HFFc6 (cell line): Measurements from ENCODE around the gene UBL3. TPM values are rescaled to one million over a fixed set of nuclear protein-coding genes. Genes with fewer than 3 reads are reported as not detected.
A peak's percentile ranks its signal among the peaks of the same experiment; 100 is the strongest.

Experiments used
- DNase-seq: peaks from one replicate; pipeline ENCODE4 v3.0.0-alpha.2; 2018
- H3K27ac Mint-ChIP-seq: 2 replicates; pipeline ENCODE4 v1.8.0; 2020; ENCODE audit warnings: mild to moderate bottlenecking, mixed read lengths
- H3K27me3 Mint-ChIP-seq: 2 replicates; pipeline ENCODE4 v1.8.0; 2021; ENCODE audit warnings: mild to moderate bottlenecking, moderate library complexity, mixed read lengths; ENCODE audit not compliant: insufficient read depth
- H3K36me3 Mint-ChIP-seq: 2 replicates; pipeline ENCODE4 v1.8.0; 2021; ENCODE audit warnings: low read depth, mixed read lengths
- H3K4me1 Mint-ChIP-seq: 2 replicates; pipeline ENCODE4 v1.8.0; 2020; ENCODE audit warnings: low read depth, mixed read lengths
- H3K4me3 Mint-ChIP-seq: 2 replicates; pipeline ENCODE4 v1.8.0; 2020; ENCODE audit warnings: mild to moderate bottlenecking, moderate library complexity, mixed read lengths
- H3K9me3 Mint-ChIP-seq: 2 replicates; pipeline ENCODE4 v1.8.0; 2020; ENCODE audit warnings: mild to moderate bottlenecking, mixed read lengths
- total RNA-seq, 6 experiments: library from RNA; stranded (reverse); fragmentation: NEBNext Ultra II Directional; extraction: Animal tissue kit (Norgen Biotek cat#: 25700); gene quantifications; 2 replicates in 1 of 6; 3 replicates in 5 of 6; pipeline ENCODE4 v1.2.3, GENCODE V29; 2021
- TF ChIP-seq, protein P1 (sequence below): fragments of 200-600 bp; sonication (generic); IDR thresholded peaks from 2 replicates; pipeline ENCODE4 v1.5.0; 2021; ENCODE audit warnings: antibody characterized with exemption, mild to moderate bottlenecking

Gene UBL3
- total RNA-seq, 6 experiments from 2014 or later = 38.0 to 57.4 (median 44.6) TPM

DNA sequence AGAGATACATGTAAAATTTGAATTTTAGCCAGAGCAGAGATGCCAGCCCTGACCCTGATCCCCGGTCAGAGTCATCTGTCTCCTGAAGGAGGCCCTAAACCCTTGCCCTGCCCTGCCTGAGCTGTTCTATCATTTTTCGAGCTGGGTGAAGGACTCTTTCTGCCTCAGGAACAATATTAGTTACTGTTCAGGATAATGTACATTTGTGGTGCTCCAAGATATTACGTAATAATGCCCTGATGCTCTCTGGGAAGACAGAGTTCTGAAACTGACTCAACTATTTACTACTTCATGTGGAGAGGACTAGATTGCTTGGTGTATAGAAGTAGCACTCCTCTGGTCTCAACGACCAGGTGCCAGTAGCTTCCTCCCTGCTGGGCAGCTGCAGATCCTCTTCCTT is 37.9 kb upstream of the UBL3 start:
- no peaks in the 10 kb centered on the region; the same call in 1 of the 2 replicates for H3K27me3 Mint-ChIP-seq
- H3K4me1 Mint-ChIP-seq = peaks cover 17% of the 10 kb centered on the region
- H3K27ac Mint-ChIP-seq = no peak overlapping the region
- H3K4me3 Mint-ChIP-seq = no peak overlapping the region
- no peaks in the 10 kb centered on the region for H3K36me3 Mint-ChIP-seq
- TF ChIP-seq, protein P1, sequence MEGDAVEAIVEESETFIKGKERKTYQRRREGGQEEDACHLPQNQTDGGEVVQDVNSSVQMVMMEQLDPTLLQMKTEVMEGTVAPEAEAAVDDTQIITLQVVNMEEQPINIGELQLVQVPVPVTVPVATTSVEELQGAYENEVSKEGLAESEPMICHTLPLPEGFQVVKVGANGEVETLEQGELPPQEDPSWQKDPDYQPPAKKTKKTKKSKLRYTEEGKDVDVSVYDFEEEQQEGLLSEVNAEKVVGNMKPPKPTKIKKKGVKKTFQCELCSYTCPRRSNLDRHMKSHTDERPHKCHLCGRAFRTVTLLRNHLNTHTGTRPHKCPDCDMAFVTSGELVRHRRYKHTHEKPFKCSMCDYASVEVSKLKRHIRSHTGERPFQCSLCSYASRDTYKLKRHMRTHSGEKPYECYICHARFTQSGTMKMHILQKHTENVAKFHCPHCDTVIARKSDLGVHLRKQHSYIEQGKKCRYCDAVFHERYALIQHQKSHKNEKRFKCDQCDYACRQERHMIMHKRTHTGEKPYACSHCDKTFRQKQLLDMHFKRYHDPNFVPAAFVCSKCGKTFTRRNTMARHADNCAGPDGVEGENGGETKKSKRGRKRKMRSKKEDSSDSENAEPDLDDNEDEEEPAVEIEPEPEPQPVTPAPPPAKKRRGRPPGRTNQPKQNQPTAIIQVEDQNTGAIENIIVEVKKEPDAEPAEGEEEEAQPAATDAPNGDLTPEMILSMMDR = no peak
- peak; percentile 30 for DNase-seq
- H3K9me3 Mint-ChIP-seq = no peaks in the 10 kb centered on the region

DNA sequence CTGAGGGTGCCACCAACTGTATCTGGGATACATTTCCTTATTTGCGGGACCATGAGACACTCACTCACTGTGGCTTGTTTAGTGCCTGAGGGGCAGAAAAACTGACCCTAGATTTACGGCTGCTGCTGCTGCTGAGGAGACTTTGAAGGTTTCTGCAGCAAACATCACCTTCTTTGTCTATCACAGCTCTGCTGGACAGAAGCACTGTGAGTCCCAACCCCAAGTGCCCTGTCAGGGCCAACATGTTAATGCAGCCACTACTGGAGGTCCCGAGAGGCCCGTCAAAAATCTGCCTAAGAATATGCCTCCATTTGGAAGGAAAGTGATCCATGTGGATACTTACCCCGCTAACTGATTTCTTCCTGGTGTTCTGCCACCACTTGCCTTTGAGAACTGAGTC is 37.3 kb upstream of the UBL3 start:
- H3K9me3 Mint-ChIP-seq = no peaks in the 10 kb centered on the region
- no peak overlapping the region for H3K27ac Mint-ChIP-seq
- TF ChIP-seq, protein P1 = no peak
- no peaks in the 10 kb centered on the region; the same call in 1 of the 2 replicates for H3K27me3 Mint-ChIP-seq
- no peaks in the 10 kb centered on the region for H3K36me3 Mint-ChIP-seq
- peaks cover 16% of the 10 kb centered on the region for H3K4me1 Mint-ChIP-seq
- DNase-seq = no peak
- no peak overlapping the region for H3K4me3 Mint-ChIP-seq

DNA sequence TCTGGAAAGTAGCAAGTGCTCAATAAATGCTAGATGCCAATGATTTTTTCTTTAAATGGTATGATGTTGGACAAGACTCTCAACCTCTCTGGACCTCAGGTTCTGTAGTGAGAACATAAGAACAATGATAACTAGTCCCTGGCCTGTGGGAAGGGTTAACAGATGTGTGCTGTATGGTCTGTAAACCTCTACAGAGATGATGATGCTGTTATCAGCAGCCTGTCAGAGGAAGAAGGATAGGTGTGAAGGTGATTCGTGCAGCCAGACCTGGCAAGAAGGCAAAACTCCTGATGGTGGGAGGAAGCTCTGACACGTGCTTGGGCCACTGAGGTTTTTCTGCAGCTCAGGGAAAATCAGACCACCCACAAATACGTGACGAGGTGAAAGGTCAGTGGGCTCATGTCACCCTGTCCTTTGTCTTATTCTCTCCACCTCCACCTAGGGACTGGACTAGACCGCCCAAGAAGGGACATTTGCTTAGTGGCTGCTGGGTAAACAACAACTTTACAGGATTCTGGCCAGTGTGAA is 36.7 kb upstream of the UBL3 start:
- Mint-ChIP-seq H3K36me3 (no peaks in the 10 kb centered on the region), H3K4me3 (no peak overlapping the region), H3K27ac (no peak overlapping the region), H3K4me1 (peaks cover 16% of the 10 kb centered on the region), H3K9me3 (no peaks in the 10 kb centered on the region), H3K27me3 (no peaks in the 10 kb centered on the region; the same call in 1 of the 2 replicates)
- TF ChIP-seq, protein P1 = no peak
- DNase-seq = no peak

DNA sequence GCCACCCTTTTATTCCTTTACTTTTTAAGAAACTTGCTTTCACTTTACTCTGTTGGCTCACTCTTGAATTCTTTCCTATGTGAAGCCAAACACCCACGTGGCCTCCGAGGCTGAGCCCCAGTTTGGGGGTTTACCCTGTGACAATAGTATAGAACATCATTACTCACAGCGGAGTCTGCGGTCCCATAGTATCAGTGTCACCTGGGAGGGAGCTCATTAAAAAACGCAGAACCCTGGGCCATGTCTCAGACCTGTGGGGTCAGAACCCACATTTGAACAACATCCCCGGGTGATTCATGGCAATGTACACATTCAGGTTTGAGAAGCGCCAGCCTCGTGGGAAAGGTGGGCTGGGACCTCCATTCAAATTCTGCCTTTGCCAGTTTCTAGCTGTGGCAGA is 36.0 kb upstream of the UBL3 start:
- no peak overlapping the region for H3K4me3 Mint-ChIP-seq
- H3K4me1 Mint-ChIP-seq = peaks cover 16% of the 10 kb centered on the region
- no peak for DNase-seq
- no peak overlapping the region for H3K27ac Mint-ChIP-seq
- TF ChIP-seq, protein P1 = no peak
- H3K27me3 Mint-ChIP-seq = no peaks in the 10 kb centered on the region; the same call in 1 of the 2 replicates
- H3K36me3 Mint-ChIP-seq = no peaks in the 10 kb centered on the region
- no peaks in the 10 kb centered on the region for H3K9me3 Mint-ChIP-seq

DNA sequence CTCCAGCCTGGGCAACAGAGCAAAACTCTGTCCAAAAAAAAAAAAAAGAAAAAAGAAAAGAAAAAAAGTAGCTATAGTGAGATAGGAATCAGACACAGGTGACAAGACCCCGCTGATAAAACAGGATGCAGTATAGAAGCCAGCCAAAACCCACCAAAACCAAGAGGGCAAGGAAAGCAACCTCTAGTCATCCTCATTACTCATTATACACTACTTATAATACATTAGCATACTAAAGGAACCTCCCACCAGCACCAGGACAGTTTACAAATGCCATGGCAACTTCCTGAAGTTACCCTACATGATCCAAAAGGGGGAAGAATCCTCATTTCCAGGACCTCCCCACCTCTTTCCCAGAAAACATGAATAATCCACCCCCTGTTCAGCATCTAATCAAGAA is 35.6 kb upstream of the UBL3 start:
- Mint-ChIP-seq H3K36me3 (no peaks in the 10 kb centered on the region), H3K4me3 (no peak overlapping the region), H3K27me3 (no peaks in the 10 kb centered on the region; the same call in 1 of the 2 replicates), H3K9me3 (no peaks in the 10 kb centered on the region), H3K4me1 (peaks cover 16% of the 10 kb centered on the region), H3K27ac (no peak overlapping the region)
- no peak for DNase-seq
- TF ChIP-seq, protein P1 = no peak
